MM.1S (cell line): Measurements from ENCODE around the gene LYPLA2.

Experiments
- DNase-seq: peaks from one replicate; pipeline ENCODE4 v3.0.0-alpha.2; 2015
- H2AFZ ChIP-seq: fragments of 300-600 bp; sonication (generic); 2 replicates; pipeline ENCODE4 v1.6.0; 2016; ENCODE audit warnings: antibody characterized with exemption, low read length
- H3F3A ChIP-seq: fragments of 300-600 bp; sonication (generic); 2 replicates; pipeline ENCODE4 v1.6.1; 2016; ENCODE audit warnings: mild to moderate bottlenecking, antibody characterized with exemption, low read length, moderate library complexity, mixed read lengths; ENCODE audit not compliant: insufficient read depth
- H3K27ac ChIP-seq: fragments of 300-600 bp; sonication (generic); 2 replicates; pipeline ENCODE4 v1.5.1; 2016; ENCODE audit warnings: mild to moderate bottlenecking, low read length
- H3K27me3 ChIP-seq: fragments of 300-600 bp; sonication (generic); replicated peaks from 2 replicates; pipeline ENCODE4 v1.6.0; 2016; ENCODE audit warnings: low read length; ENCODE audit not compliant: insufficient read depth
- H3K36me3 ChIP-seq: fragments of 300-600 bp; sonication (generic); replicated peaks from 2 replicates; pipeline ENCODE4 v1.6.1; 2016; ENCODE audit warnings: mild to moderate bottlenecking, low read length, mixed read lengths; ENCODE audit not compliant: insufficient read depth
- H3K4me1 ChIP-seq: fragments of 300-600 bp; sonication (generic); 2 replicates; pipeline ENCODE4 v1.6.1; 2016; ENCODE audit warnings: low read length, mixed read lengths
- H3K4me2 ChIP-seq: fragments of 300-600 bp; sonication (generic); 2 replicates; pipeline ENCODE4 v1.6.0; 2016; ENCODE audit warnings: low read depth, low read length
- H3K4me3 ChIP-seq: fragments of 300-600 bp; sonication (generic); 2 replicates; pipeline ENCODE4 v1.5.1; 2016; ENCODE audit warnings: low read length, mixed read lengths
- H3K79me2 ChIP-seq: fragments of 300-600 bp; sonication (generic); 2 replicates; pipeline ENCODE4 v1.6.1; 2016; ENCODE audit warnings: mixed run types, low read length, mixed read lengths
- H3K9ac ChIP-seq: fragments of 300-600 bp; sonication (generic); 2 replicates; pipeline ENCODE4 v1.6.1; 2016; ENCODE audit warnings: low read length, mixed read lengths
- H3K9me2 ChIP-seq: fragments of 300-600 bp; sonication (generic); replicated peaks from 2 replicates; pipeline ENCODE4 v1.6.1; 2016; ENCODE audit warnings: mild to moderate bottlenecking, low read length, mixed read lengths; ENCODE audit not compliant: insufficient read depth
- H3K9me3 ChIP-seq: fragments of 300-600 bp; sonication (generic); replicated peaks from 2 replicates; pipeline ENCODE4 v1.6.1; 2016; ENCODE audit warnings: mild to moderate bottlenecking, low read length, mixed read lengths; ENCODE audit not compliant: insufficient read depth
- H4K20me1 ChIP-seq: fragments of 300-600 bp; sonication (generic); 2 replicates; pipeline ENCODE4 v1.6.1; 2016; ENCODE audit warnings: mild to moderate bottlenecking, low read length, moderate library complexity, mixed read lengths; ENCODE audit not compliant: insufficient read depth
- EZH2 ChIP-seq: fragments of 300-600 bp; sonication (generic); optimal IDR thresholded peaks from 2 replicates; pipeline ENCODE3; 2017; ENCODE audit warnings: low read depth, mild to moderate bottlenecking, antibody characterized with exemption, low read length, mixed read lengths
- EZH2phosphoT487 ChIP-seq: fragments of 300-600 bp; sonication (generic); IDR thresholded peaks from 2 replicates; pipeline ENCODE4 v1.6.1; 2018; ENCODE audit warnings: antibody characterized with exemption, low read length
- TF ChIP-seq, protein P1 (sequence below): fragments of 300-600 bp; sonication (generic); IDR thresholded peaks from 2 replicates; pipeline ENCODE4 v1.5.1; 2016; ENCODE audit warnings: antibody characterized with exemption, low read length, mixed read lengths

LYPLA2 gene

GRCh38 chr1:23784846-23785245 lies 6.1 kb upstream of the LYPLA2 start:
- H3K27ac ChIP-seq = no peak overlapping the region
- H3K4me2 ChIP-seq = no peak overlapping the region
- TF ChIP-seq EZH2 (no peak), EZH2phosphoT487 (no peak)
- TF ChIP-seq, protein P1, sequence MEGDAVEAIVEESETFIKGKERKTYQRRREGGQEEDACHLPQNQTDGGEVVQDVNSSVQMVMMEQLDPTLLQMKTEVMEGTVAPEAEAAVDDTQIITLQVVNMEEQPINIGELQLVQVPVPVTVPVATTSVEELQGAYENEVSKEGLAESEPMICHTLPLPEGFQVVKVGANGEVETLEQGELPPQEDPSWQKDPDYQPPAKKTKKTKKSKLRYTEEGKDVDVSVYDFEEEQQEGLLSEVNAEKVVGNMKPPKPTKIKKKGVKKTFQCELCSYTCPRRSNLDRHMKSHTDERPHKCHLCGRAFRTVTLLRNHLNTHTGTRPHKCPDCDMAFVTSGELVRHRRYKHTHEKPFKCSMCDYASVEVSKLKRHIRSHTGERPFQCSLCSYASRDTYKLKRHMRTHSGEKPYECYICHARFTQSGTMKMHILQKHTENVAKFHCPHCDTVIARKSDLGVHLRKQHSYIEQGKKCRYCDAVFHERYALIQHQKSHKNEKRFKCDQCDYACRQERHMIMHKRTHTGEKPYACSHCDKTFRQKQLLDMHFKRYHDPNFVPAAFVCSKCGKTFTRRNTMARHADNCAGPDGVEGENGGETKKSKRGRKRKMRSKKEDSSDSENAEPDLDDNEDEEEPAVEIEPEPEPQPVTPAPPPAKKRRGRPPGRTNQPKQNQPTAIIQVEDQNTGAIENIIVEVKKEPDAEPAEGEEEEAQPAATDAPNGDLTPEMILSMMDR = no peak
- no peak overlapping the region for H3K9ac ChIP-seq
- H3K79me2 ChIP-seq = peaks cover 36% of the 10 kb centered on the region
- H3K27me3 ChIP-seq = no peaks in the 10 kb centered on the region
- 0 out of 2 replicates have a peak, but pooled peaks cover under 1% of the 10 kb centered on the region for H3K4me1 ChIP-seq
- H2AFZ ChIP-seq = no peak overlapping the region
- DNase-seq = no peak
- no peaks in the 10 kb centered on the region for H3K9me2 ChIP-seq
- H3F3A ChIP-seq = peaks cover 7% of the 10 kb centered on the region
- no peak overlapping the region for H3K4me3 ChIP-seq
- H3K36me3 ChIP-seq = peaks cover 8% of the 10 kb centered on the region
- 0 out of 2 replicates have a peak, but pooled peaks cover 3% of the 10 kb centered on the region for H4K20me1 ChIP-seq
- no peaks in the 10 kb centered on the region for H3K9me3 ChIP-seq

- Histone ChIP-seq H2AFZ (no peak overlapping the region), H3K4me2 (no peak overlapping the region), H3K4me1 (peaks cover 7% of the 10 kb centered on the region), H3K9ac (no peak overlapping the region), H3K4me3 (no peak overlapping the region), H3K27me3 (no peaks in the 10 kb centered on the region), H3K27ac (no peak overlapping the region), H3K36me3 (peaks cover 8% of the 10 kb centered on the region; the same call in 1 of the 2 replicates), H3K9me2 (no peaks in the 10 kb centered on the region), H4K20me1 (0 out of 2 replicates have a peak, but pooled peaks cover 3% of the 10 kb centered on the region), H3K9me3 (no peaks in the 10 kb centered on the region), H3K79me2 (peaks cover 37% of the 10 kb centered on the region), H3F3A (peaks cover 7% of the 10 kb centered on the region)
- TF ChIP-seq EZH2phosphoT487 (no peak), EZH2 (no peak)
- TF ChIP-seq, protein P1 = no peak
- no peak for DNase-seq
These were observed 3.2 kb upstream of the LYPLA2 start for GRCh38 chr1:23787701-23788100.

DNA sequence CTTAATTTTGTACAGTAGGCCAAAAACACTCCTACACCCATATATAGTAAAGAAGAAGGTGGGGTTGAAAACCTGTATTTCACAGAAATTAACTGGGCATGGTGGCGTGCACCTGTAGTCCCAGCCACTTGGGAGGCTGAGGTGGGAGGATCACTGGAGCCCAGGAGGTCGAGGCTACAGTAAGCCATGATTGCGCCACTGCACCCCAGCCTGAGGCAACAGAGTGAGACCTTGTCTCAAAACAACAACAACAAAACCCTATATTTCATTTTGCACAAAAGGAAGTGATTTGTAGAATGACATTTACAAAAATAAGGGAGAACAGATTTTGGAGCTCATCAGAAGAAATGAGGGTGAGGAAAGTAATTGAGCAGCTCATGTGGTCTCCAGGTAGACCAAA lies 2.2 kb upstream of the LYPLA2 start:
- H4K20me1 ChIP-seq = 0 out of 2 replicates have a peak, but pooled peaks cover 3% of the 10 kb centered on the region
- no peak for DNase-seq
- peaks cover 8% of the 10 kb centered on the region; the same call in 1 of the 2 replicates for H3K36me3 ChIP-seq
- no peaks in the 10 kb centered on the region for H3K27me3 ChIP-seq
- peaks cover 7% of the 10 kb centered on the region for H3K4me1 ChIP-seq
- no peak overlapping the region for H3K27ac ChIP-seq
- H2AFZ ChIP-seq = no peak overlapping the region
- TF ChIP-seq EZH2 (no peak), EZH2phosphoT487 (no peak)
- TF ChIP-seq, protein P1 = no peak
- H3K9me2 ChIP-seq = no peaks in the 10 kb centered on the region
- no peak overlapping the region for H3K4me3 ChIP-seq
- H3K9me3 ChIP-seq = no peaks in the 10 kb centered on the region
- peaks cover 43% of the 10 kb centered on the region for H3K79me2 ChIP-seq
- H3K4me2 ChIP-seq = no peak overlapping the region
- peaks cover 7% of the 10 kb centered on the region for H3F3A ChIP-seq
- H3K9ac ChIP-seq = no peak overlapping the region
